ENCODE results near the gene CCDC144A.
"Not testable (repeated sequence)": the region's sequence is repeated elsewhere in the genome, so short reads cannot be mapped to it uniquely, and the experiment has no call there.

CCDC144A gene

GRCh38 chr17:16689731-16690281, at the start of gene CCDC144A:
TSS of gene CCDC144A (plus strand) at chr17:16690241. CDS start at chr17:16690401, 160 bp downstream.
- H3K4me3 ChIP-seq (ENCODE audit: low read depth, low read length); H3K9ac ChIP-seq (ENCODE audit: low read depth, low read length); H3K27me3 ChIP-seq (ENCODE audit: control insufficient read depth, insufficient read depth, low read length); H3K27ac ChIP-seq (ENCODE audit: low read depth, low read length); H3K9me3 ChIP-seq (ENCODE audit: control insufficient read depth, insufficient read depth, low read length); H3K36me3 ChIP-seq (ENCODE audit: control insufficient read depth, insufficient read depth, low read length): not testable (repeated sequence)
- peaks cover 12% of the 10 kb centered on the region; the same call in 1 of the 2 replicates for H3K4me1 ChIP-seq (ENCODE audit: control insufficient read depth, insufficient read depth, low read length)

DNA sequence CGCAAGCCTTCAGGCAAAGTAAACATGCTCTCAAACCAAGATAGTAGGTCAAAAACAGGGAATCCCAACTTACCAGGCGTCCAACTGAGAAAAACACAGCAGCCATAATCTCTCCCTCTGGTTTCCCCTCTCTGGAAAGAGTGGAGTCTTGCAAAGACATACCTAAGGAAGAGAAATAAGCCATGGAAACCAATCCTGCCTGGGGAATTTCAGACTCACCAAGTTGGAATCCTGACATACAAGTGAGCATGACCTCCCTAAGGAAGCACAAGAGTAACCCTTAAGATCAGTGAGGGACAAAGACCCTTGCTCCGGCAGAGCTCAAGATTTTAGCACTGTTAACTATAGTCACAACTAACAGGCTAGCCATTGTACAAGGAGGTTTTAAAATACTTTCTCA, 40.5 kb upstream of the CCDC144A start:
- no peaks in the 10 kb centered on the region for H3K36me3 ChIP-seq (ENCODE audit: control insufficient read depth, insufficient read depth, low read length)
- H3K4me1 ChIP-seq (ENCODE audit: control insufficient read depth, insufficient read depth, low read length), result peaks cover 13% of the 10 kb centered on the region

DNA sequence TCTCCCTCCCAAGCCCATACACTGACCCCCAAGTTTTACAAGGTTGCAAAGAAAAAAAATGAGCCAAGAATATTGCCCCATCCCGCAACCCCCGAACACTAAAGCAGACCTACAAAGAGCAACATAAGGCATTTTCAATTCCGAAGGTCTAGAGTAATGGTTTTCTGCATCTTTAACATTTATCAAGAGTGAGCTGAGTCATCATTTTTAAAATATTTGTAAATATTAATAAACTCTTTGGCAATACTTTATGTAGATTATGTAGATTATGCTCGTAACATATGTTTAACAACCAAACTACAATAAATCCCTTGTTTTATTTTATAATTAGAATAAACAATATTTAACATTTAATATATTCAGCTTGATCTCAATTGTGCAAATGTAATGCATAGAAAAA, 37.8 kb upstream of the CCDC144A start:
- H3K9me3 ChIP-seq (ENCODE audit: control insufficient read depth, insufficient read depth, low read length), result no peaks in the 10 kb centered on the region
- H3K9ac ChIP-seq (ENCODE audit: low read depth, low read length), result no peak overlapping the region
- 0 out of 2 replicates have a peak overlapping the region, but pooled peaks have one; percentile 68 for H3K4me3 ChIP-seq (ENCODE audit: low read depth, low read length)
- H3K4me1 ChIP-seq (ENCODE audit: control insufficient read depth, insufficient read depth, low read length), result peaks cover 13% of the 10 kb centered on the region
- no peak overlapping the region for H3K27ac ChIP-seq (ENCODE audit: low read depth, low read length)
- no peaks in the 10 kb centered on the region for H3K27me3 ChIP-seq (ENCODE audit: control insufficient read depth, insufficient read depth, low read length)
- H3K36me3 ChIP-seq (ENCODE audit: control insufficient read depth, insufficient read depth, low read length), result no peaks in the 10 kb centered on the region

More for the DNA sequence above, 40.5 kb upstream of the CCDC144A start:
- Histone ChIP-seq H3K9me3 (ENCODE audit: control insufficient read depth, insufficient read depth, low read length) (no peaks in the 10 kb centered on the region), H3K9ac (ENCODE audit: low read depth, low read length) (no peak overlapping the region), H3K27me3 (ENCODE audit: control insufficient read depth, insufficient read depth, low read length) (no peaks in the 10 kb centered on the region), H3K4me3 (ENCODE audit: low read depth, low read length) (no peak overlapping the region), H3K27ac (ENCODE audit: low read depth, low read length) (no peak overlapping the region)

GRCh38 chr17:16652847-16653366, 37.1 kb upstream of the CCDC144A start:
- H3K27ac ChIP-seq (ENCODE audit: low read depth, low read length), result peak overlapping the region; percentile 95
- H3K9ac ChIP-seq (ENCODE audit: low read depth, low read length), result peak overlapping the region; percentile 58; the same call in 1 of the 2 replicates
- peak overlapping the region; percentile 68 for H3K4me3 ChIP-seq (ENCODE audit: low read depth, low read length)
- no peaks in the 10 kb centered on the region for H3K9me3 ChIP-seq (ENCODE audit: control insufficient read depth, insufficient read depth, low read length)
- H3K4me1 ChIP-seq (ENCODE audit: control insufficient read depth, insufficient read depth, low read length), result peaks cover 13% of the 10 kb centered on the region
- H3K27me3 ChIP-seq (ENCODE audit: control insufficient read depth, insufficient read depth, low read length), result no peaks in the 10 kb centered on the region
- H3K36me3 ChIP-seq (ENCODE audit: control insufficient read depth, insufficient read depth, low read length), result no peaks in the 10 kb centered on the region

DNA sequence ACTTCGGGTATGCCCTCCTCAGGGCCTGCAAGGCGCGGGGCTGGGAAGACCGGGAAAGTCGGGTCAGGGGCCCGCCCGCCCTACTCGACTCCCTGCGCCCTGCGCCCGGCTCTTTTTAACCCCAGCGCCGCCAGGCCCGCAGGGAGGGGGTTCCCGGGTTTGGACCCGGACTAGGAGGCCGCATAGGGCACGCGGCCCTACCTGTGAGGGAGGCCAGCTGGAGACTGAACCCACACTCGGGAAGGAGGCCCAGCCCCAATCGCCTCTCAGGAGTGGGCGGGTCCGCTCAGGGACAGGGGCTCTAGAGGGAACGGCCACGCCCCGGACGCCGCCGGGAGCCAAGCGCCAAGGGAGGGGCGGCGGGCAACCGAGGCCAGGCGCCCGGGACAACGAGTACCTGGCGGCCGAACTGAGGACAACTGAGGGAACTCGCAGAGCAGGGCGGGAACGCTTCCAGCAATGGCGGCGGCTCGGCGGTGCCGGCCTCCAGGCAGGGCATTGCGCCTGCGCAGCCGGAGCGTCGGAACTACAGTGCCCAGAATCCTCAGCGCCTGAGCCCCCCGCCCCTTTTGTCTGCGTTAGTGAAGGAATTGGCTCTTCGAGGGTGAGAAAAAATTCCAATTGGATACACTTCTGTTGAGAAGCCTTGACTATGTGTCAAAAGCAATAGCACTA, 36.5 kb upstream of the CCDC144A start, which contains the start of gene ZNF624:
Gene ZNF624, minus strand, starts transcription at position 484 of the 675 bp plus-strand sequence.
- peak within 1 kb of the TSS; percentile 95 for H3K27ac ChIP-seq (ENCODE audit: low read depth, low read length)
- H3K27me3 ChIP-seq (ENCODE audit: control insufficient read depth, insufficient read depth, low read length), result no peaks in the 10 kb centered on the region

DNA sequence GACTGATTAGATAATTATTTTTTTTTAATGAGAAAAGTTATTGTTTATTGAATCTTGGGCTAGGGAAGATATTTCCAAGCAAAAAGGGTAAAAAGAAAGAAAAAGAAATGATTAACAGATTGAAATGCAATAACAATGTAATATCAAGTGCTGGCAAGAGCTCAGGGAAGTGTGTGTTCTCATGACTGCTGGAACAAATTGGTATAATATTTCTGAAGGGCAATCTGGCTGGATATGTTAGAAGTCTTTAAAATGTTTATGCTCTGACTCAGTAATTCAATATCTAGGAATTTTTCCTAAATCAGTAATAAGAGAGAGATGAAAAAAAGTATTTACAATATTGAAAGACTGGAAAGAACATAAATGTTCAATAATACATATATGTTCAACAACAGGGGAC, 28.8 kb upstream of the CCDC144A start:
- Histone ChIP-seq H3K27me3 (ENCODE audit: control insufficient read depth, insufficient read depth, low read length) (no peaks in the 10 kb centered on the region; the same call in 1 of the 2 replicates), H3K27ac (ENCODE audit: low read depth, low read length) (no peak overlapping the region), H3K36me3 (ENCODE audit: control insufficient read depth, insufficient read depth, low read length) (no peaks in the 10 kb centered on the region), H3K4me3 (ENCODE audit: low read depth, low read length) (no peak overlapping the region), H3K4me1 (ENCODE audit: control insufficient read depth, insufficient read depth, low read length) (no peaks in the 10 kb centered on the region), H3K9ac (ENCODE audit: low read depth, low read length) (no peak overlapping the region), H3K9me3 (ENCODE audit: control insufficient read depth, insufficient read depth, low read length) (no peaks in the 10 kb centered on the region)

More for the DNA sequence above, 36.5 kb upstream of the CCDC144A start, which contains the start of gene ZNF624:
- Histone ChIP-seq H3K9ac (ENCODE audit: low read depth, low read length) (peak within 1 kb of the TSS; percentile 58), H3K4me3 (ENCODE audit: low read depth, low read length) (peak within 1 kb of the TSS; percentile 68), H3K36me3 (ENCODE audit: control insufficient read depth, insufficient read depth, low read length) (no peaks in the 10 kb centered on the region), H3K4me1 (ENCODE audit: control insufficient read depth, insufficient read depth, low read length) (peaks cover 13% of the 10 kb centered on the region), H3K9me3 (ENCODE audit: control insufficient read depth, insufficient read depth, low read length) (no peaks in the 10 kb centered on the region)

DNA sequence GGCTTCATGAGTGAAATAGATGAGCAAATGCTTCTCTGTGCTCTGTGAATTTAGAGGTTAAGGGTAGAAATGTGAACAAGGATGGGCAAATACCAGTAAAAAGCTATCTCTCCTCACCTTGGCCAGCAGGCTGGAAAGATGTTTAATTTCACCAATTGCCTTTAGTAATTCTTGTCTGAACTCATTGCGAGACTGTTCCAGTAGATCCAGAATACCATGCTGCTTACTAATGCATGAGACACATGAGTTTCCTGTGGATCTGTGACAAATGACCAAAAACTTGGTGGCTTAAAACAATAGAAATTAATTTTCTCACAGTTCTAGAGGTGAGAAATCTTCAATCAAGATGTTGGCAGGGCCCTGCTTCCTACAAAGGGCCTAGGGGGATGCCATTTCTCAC, 27.1 kb upstream of the CCDC144A start:
- peaks cover 1% of the 10 kb centered on the region; the same call in 1 of the 2 replicates for H3K4me1 ChIP-seq (ENCODE audit: control insufficient read depth, insufficient read depth, low read length)
- H3K36me3 ChIP-seq (ENCODE audit: control insufficient read depth, insufficient read depth, low read length), result no peaks in the 10 kb centered on the region
- no peak overlapping the region for H3K4me3 ChIP-seq (ENCODE audit: low read depth, low read length)
- H3K27me3 ChIP-seq (ENCODE audit: control insufficient read depth, insufficient read depth, low read length), result peaks cover 2% of the 10 kb centered on the region
- no peak overlapping the region for H3K9ac ChIP-seq (ENCODE audit: low read depth, low read length)
- H3K27ac ChIP-seq (ENCODE audit: low read depth, low read length), result no peak overlapping the region
- H3K9me3 ChIP-seq (ENCODE audit: control insufficient read depth, insufficient read depth, low read length), result no peaks in the 10 kb centered on the region

GRCh38 chr17:16666553-16666906, 23.5 kb upstream of the CCDC144A start:
- H3K9ac ChIP-seq (ENCODE audit: low read depth, low read length); H3K36me3 ChIP-seq (ENCODE audit: control insufficient read depth, insufficient read depth, low read length); H3K4me1 ChIP-seq (ENCODE audit: control insufficient read depth, insufficient read depth, low read length); H3K9me3 ChIP-seq (ENCODE audit: control insufficient read depth, insufficient read depth, low read length); H3K27ac ChIP-seq (ENCODE audit: low read depth, low read length); H3K27me3 ChIP-seq (ENCODE audit: control insufficient read depth, insufficient read depth, low read length): not testable (repeated sequence)
- H3K4me3 ChIP-seq (ENCODE audit: low read depth, low read length), result peak overlapping the region; percentile 66

DNA sequence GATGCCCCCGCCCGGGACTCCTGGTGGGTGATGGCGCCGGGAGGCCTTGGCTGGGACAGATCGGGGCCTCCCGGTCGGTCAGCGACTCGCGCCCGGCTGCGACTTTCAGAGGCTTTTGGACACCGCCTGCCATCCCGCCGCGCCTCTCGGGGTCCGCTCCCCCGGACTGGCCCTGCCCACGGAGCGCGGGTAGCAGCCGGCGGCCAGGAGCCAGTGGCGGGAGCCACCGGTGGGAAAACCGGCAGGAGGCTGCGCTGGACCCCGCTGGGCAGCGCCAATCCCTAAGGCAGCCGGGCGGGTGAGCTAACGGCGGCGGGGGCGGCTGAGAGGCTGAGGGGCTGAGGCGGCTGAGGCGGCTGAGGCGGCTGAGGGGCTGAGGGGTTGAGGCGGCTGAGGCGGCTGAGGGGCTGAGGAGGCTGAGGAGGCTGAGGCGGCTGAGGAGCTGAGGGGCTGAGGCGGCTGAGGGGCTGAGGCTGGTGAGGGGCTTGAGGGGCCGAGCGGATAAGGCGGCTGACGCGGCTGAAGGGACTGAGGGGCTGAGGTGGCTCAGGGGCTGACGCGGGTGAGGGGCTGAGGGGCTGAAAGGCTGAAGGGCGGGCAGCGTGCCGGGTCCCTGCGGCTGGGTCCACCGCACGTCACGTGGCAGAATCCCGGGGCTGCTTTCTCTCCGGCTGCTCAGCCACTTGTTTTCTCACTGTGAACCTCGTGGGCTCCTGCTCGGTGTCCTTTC, 23.0 kb upstream of the CCDC144A start:
- peak overlapping the region; percentile 66 for H3K4me3 ChIP-seq (ENCODE audit: low read depth, low read length)
- not testable (repeated sequence) for H3K9me3 ChIP-seq (ENCODE audit: control insufficient read depth, insufficient read depth, low read length)

GRCh38 chr17:16676676-16677268, 13.3 kb upstream of the CCDC144A start:
- no peaks in the 10 kb centered on the region for H3K9me3 ChIP-seq (ENCODE audit: control insufficient read depth, insufficient read depth, low read length)
- H3K36me3 ChIP-seq (ENCODE audit: control insufficient read depth, insufficient read depth, low read length), result no peaks in the 10 kb centered on the region
- H3K27ac ChIP-seq (ENCODE audit: low read depth, low read length), result no peak overlapping the region
- no peak overlapping the region for H3K4me3 ChIP-seq (ENCODE audit: low read depth, low read length)
- no peak overlapping the region for H3K9ac ChIP-seq (ENCODE audit: low read depth, low read length)
- H3K27me3 ChIP-seq (ENCODE audit: control insufficient read depth, insufficient read depth, low read length), result no peaks in the 10 kb centered on the region
- peaks cover 8% of the 10 kb centered on the region for H3K4me1 ChIP-seq (ENCODE audit: control insufficient read depth, insufficient read depth, low read length)

More for the DNA sequence above, 23.0 kb upstream of the CCDC144A start:
- not testable (repeated sequence) for H3K4me1 ChIP-seq (ENCODE audit: control insufficient read depth, insufficient read depth, low read length); H3K27ac ChIP-seq (ENCODE audit: low read depth, low read length); H3K27me3 ChIP-seq (ENCODE audit: control insufficient read depth, insufficient read depth, low read length); H3K9ac ChIP-seq (ENCODE audit: low read depth, low read length); H3K36me3 ChIP-seq (ENCODE audit: control insufficient read depth, insufficient read depth, low read length)
